Panc1 (cell line): ENCODE measurements around the gene ZDHHC1. TPM values are rescaled to one million over a fixed set of nuclear protein-coding genes. Genes with fewer than 3 reads are reported as not detected.

Experiments
- ATAC-seq: fragments of 200-7000 bp; cut with Tn5 transposase; 2 replicates; pipeline ENCODE4 v1.9.1; 2020; ENCODE audit warnings: mild to moderate bottlenecking, moderate library complexity
- BruUV-seq: library from RNA; stranded (reverse); fragments of 400-500 nt; replicated peaks from 2 replicates; lab custom pipeline; 2021; lab: Mats Ljungman, UMichigan
- CTCF ChIA-PET: fragments of 300-600 bp; sonication (Branson Sonifier 250); formaldehyde crosslinking; loops from one replicate; lab custom pipeline; 2022; ENCODE audit warnings: antibody characterized with exemption; lab: Charles Lee
- POLR2A ChIA-PET: fragments of 300-600 bp; sonication (Branson Sonifier 250); formaldehyde crosslinking; loops from one replicate; lab custom pipeline; 2022; ENCODE audit warnings: antibody characterized with exemption; lab: Charles Lee
- DNase-seq: peaks from one replicate; pipeline ENCODE4 v3.0.0-alpha.2; 2010; ENCODE audit warnings: low read depth, low spot score
- H3K27ac ChIP-seq: 2 replicates; pipeline ENCODE4 v1.5.1; 2011; ENCODE audit warnings: mild to moderate bottlenecking, low read length, inconsistent platforms
- H3K27me3 ChIP-seq: fragments of 200-500 bp; sonication (Bioruptor generic); 2 replicates; pipeline ENCODE4 v1.6.0; 2014; ENCODE audit warnings: low read length, inconsistent platforms; ENCODE audit not compliant: control insufficient read depth, insufficient read depth
- H3K36me3 ChIP-seq: fragments of 200-500 bp; sonication (Bioruptor generic); 2 replicates; pipeline ENCODE4 v1.5.1; 2014; ENCODE audit warnings: inconsistent platforms, mild to moderate bottlenecking, low read length, moderate library complexity; ENCODE audit not compliant: control insufficient read depth, insufficient read depth
- H3K4me1 ChIP-seq: 2 replicates; pipeline ENCODE4 v1.5.1; 2011; ENCODE audit warnings: inconsistent platforms, mild to moderate bottlenecking, low read length, moderate library complexity; ENCODE audit not compliant: control insufficient read depth, insufficient read depth
- H3K4me3 ChIP-seq, 2 experiments: 2 replicates each; pipeline ENCODE4 v1.5.1; 2011 to 2012; ENCODE audit warnings: low read depth in 2 of 2, low read length in 2 of 2, mild to moderate bottlenecking in 2 of 2, inconsistent platforms in 1 of 2, moderate library complexity in 1 of 2
- H3K9me3 ChIP-seq: fragments of 200-500 bp; sonication (Bioruptor generic); 2 replicates; pipeline ENCODE4 v1.5.1; 2014; ENCODE audit warnings: low read depth, mild to moderate bottlenecking, inconsistent platforms, low read length, moderate library complexity; ENCODE audit not compliant: control insufficient read depth, insufficient read depth
- POLR2AphosphoS5 ChIP-seq: IDR thresholded peaks from 2 replicates; pipeline ENCODE4 v1.6.1; 2012; ENCODE audit warnings: mild to moderate bottlenecking, low read depth, low read length, moderate library complexity
- SIN3A ChIP-seq: IDR thresholded peaks from 2 replicates; pipeline ENCODE4 v1.6.1; 2012; ENCODE audit warnings: low read depth, mild to moderate bottlenecking, low read length, moderate library complexity, borderline replicate concordance; ENCODE audit not compliant: insufficient read depth
- TCF7L2 ChIP-seq: IDR thresholded peaks from 2 replicates; pipeline ENCODE4 v1.6.1; 2011; ENCODE audit warnings: mild to moderate bottlenecking, low read depth, low read length, inconsistent platforms
- in situ Hi-C: cut with HindIII; loops from 2 replicates; pipeline ENCODE4 v1.10.0; 2016; ENCODE audit warnings: low sequenced_read_pairs, low pct_unique_long_range_greater_than_20kb
- intact Hi-C: fragments of 100-400 bp; cut with micrococcal nuclease; formaldehyde crosslinking; loops from one replicate; pipeline ENCODE4 v1.10.0; 2022; ENCODE audit not compliant: unreplicated experiment
- total RNA-seq: library from RNA; stranded (reverse); gene quantifications from one replicate; pipeline ENCODE4 v1.2.1, GENCODE V29; 2021; ENCODE audit not compliant: unreplicated experiment
- TF ChIP-seq, protein P1 (sequence below): fragments of 450-650 bp; IDR thresholded peaks from 2 replicates; pipeline ENCODE4 v1.5.1; 2017; ENCODE audit warnings: mild to moderate bottlenecking
- TF ChIP-seq, protein P2 (sequence below), 2 experiments: IDR thresholded peaks; 2 replicates each; pipeline ENCODE4 v1.6.1; 2011 to 2012; ENCODE audit warnings: low read depth in 2 of 2, control low read depth in 1 of 2, low read length in 1 of 2, mild to moderate bottlenecking in 1 of 2, moderate library complexity in 1 of 2; ENCODE audit not compliant: insufficient read depth in 1 of 2

The ZDHHC1 gene
- total RNA-seq, 1 experiment from 2014 or later: 7.8 TPM

DNA sequence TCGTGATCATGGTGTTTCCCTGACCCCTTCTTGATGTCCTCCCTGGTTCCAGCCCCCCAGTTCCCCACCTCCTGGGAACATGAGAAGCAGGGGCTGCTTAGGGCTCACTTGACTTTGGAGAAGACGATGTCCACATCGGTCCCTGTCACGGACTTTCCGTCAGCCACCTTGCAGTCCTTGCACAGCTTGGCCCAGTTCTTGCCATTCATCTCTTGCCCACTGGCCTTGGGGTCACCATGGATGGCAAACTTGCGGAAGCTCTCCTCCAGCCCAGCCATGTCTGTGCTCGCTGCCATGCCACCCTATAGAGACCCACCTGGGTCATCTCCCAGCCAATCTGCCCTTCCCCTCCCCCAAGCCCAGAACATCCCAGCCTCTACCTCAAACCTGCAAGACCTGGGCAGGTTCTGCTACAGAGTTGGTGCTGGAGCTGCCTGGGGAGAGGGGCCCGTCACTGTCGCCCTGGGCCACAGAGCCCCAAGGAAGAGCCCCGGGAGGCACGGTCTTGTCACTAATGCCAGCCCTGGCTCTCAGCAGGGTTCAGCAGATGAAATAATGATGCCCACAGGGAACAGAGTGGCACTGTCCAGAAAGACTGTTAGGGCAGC, 25.4 kb downstream of the ZDHHC1 start:
- no peak overlapping the region for H3K4me3 ChIP-seq
- no peaks in the 10 kb centered on the region for H3K9me3 ChIP-seq
- CTCF ChIA-PET: interaction anchor here (0.6 to 1.3 kb wide), 4 partner anchors 9 to 131 kb away, joined by 3 to 4 read pairs (median 4); no protein-coding TSS in a partner anchor
- no peaks in the 10 kb centered on the region for H3K27me3 ChIP-seq
- POLR2A ChIA-PET: interaction anchor here (0.6 kb wide), 2 partner anchors 9 to 63 kb away, joined by 4 to 12 read pairs; no protein-coding TSS in a partner anchor
- H3K27ac ChIP-seq: no peak overlapping the region
- DNase-seq: no peak
- intact Hi-C loops: no loop called here
- H3K36me3 ChIP-seq: no peaks in the 10 kb centered on the region
- BruUV-seq: no TSS peak
- ATAC-seq: no peak
- in situ Hi-C loops: no loop called here
- TF ChIP-seq TCF7L2 (no peak), SIN3A (no peak), POLR2AphosphoS5 (no peak)
- TF ChIP-seq, protein P1, sequence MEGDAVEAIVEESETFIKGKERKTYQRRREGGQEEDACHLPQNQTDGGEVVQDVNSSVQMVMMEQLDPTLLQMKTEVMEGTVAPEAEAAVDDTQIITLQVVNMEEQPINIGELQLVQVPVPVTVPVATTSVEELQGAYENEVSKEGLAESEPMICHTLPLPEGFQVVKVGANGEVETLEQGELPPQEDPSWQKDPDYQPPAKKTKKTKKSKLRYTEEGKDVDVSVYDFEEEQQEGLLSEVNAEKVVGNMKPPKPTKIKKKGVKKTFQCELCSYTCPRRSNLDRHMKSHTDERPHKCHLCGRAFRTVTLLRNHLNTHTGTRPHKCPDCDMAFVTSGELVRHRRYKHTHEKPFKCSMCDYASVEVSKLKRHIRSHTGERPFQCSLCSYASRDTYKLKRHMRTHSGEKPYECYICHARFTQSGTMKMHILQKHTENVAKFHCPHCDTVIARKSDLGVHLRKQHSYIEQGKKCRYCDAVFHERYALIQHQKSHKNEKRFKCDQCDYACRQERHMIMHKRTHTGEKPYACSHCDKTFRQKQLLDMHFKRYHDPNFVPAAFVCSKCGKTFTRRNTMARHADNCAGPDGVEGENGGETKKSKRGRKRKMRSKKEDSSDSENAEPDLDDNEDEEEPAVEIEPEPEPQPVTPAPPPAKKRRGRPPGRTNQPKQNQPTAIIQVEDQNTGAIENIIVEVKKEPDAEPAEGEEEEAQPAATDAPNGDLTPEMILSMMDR: no peak
- TF ChIP-seq, protein P2, sequence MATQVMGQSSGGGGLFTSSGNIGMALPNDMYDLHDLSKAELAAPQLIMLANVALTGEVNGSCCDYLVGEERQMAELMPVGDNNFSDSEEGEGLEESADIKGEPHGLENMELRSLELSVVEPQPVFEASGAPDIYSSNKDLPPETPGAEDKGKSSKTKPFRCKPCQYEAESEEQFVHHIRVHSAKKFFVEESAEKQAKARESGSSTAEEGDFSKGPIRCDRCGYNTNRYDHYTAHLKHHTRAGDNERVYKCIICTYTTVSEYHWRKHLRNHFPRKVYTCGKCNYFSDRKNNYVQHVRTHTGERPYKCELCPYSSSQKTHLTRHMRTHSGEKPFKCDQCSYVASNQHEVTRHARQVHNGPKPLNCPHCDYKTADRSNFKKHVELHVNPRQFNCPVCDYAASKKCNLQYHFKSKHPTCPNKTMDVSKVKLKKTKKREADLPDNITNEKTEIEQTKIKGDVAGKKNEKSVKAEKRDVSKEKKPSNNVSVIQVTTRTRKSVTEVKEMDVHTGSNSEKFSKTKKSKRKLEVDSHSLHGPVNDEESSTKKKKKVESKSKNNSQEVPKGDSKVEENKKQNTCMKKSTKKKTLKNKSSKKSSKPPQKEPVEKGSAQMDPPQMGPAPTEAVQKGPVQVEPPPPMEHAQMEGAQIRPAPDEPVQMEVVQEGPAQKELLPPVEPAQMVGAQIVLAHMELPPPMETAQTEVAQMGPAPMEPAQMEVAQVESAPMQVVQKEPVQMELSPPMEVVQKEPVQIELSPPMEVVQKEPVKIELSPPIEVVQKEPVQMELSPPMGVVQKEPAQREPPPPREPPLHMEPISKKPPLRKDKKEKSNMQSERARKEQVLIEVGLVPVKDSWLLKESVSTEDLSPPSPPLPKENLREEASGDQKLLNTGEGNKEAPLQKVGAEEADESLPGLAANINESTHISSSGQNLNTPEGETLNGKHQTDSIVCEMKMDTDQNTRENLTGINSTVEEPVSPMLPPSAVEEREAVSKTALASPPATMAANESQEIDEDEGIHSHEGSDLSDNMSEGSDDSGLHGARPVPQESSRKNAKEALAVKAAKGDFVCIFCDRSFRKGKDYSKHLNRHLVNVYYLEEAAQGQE (IDR thresholded peaks at IDR 0.05; ENCODE audit: insufficient read depth in 1 of 2, low read depth in 2 of 2, low read length in 1 of 2): no peak
- no peaks in the 10 kb centered on the region; the same call in 1 of the 2 replicates for H3K4me1 ChIP-seq

DNA sequence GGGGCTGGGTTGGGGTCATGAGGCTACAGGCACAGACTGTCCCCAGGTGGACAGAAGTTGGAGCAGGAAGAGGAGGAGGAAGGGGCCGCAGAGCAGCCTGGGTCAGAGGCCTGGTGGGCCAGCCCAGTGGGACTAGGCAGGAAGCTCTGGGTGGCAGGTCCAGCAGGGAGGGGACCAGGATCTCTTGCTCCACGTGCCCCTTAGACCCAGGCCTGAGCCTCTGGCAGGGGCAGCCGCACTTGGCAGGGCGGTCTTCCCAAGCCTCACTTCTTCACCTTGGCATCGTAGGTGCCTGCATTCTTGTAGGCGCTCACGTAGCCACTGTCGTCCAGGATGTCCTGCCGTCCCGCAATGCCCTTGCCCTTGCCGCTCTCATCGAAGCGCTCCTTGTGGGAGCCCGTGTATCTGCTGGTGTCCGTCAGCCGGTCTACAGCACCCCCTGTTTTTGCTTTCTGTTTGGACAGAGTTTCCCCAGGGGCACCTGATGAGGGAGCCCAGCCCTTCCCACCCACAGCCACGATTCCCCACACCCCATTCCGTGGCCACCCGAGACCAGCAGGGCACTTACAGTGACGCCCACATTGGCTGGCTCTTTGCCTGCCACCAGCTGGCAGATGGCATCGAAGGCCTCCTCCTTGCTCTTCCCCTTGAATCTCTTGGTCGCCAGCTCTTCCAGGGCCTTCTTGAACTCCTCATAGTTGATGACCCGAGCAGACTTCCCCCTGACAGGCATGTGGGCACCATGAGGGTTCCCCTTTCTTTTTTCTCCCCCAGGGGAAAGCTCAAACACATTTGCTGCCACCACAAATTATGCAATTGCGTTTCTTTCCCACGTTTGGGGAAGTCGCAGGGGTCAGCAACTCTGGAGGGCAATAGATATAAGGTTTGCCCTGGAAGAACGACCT, 26.1 kb downstream of the ZDHHC1 start:
- intact Hi-C loops: no loop called here
- ATAC-seq (no peak), DNase-seq (no peak)
- ChIA-PET CTCF (interaction anchor here (1.3 kb wide), 1 partner anchor 10 kb away, joined by 3 read pairs; no protein-coding TSS in a partner anchor), POLR2A (no interaction called here)
- H3K36me3 ChIP-seq: no peaks in the 10 kb centered on the region
- no peaks in the 10 kb centered on the region for H3K9me3 ChIP-seq
- BruUV-seq: no TSS peak
- H3K27me3 ChIP-seq: no peaks in the 10 kb centered on the region
- H3K27ac ChIP-seq: no peak overlapping the region
- in situ Hi-C loops: no loop called here
- no peak for TF ChIP-seq POLR2AphosphoS5
- TF ChIP-seq, protein P2 (IDR thresholded peaks at IDR 0.05; ENCODE audit: insufficient read depth in 1 of 2, low read depth in 2 of 2, low read length in 1 of 2): no peak
- TF ChIP-seq SIN3A: no peak
- TF ChIP-seq, protein P1: no peak
- TF ChIP-seq TCF7L2: no peak
- H3K4me1 ChIP-seq: no peaks in the 10 kb centered on the region; the same call in 1 of the 2 replicates
- H3K4me3 ChIP-seq: no peak overlapping the region
